Pancreas (tissue), 10 donors: ENCODE measurements around the gene MARCHF9. TPM values are rescaled to one million over a fixed set of nuclear protein-coding genes. Genes with fewer than 3 reads are reported as not detected.
"Not testable (repeated sequence)": the region's sequence is repeated elsewhere in the genome, so short reads cannot be mapped to it uniquely, and the experiment has no call there.

Experiments used
- ATAC-seq, 4 donors: fragments of 200-7000 bp; cut with Tn5 transposase; one replicate each; pipeline versions ENCODE4 v1.8.0 to v1.9.1; 2020; ENCODE audit warnings: mild to moderate bottlenecking in 4 of 4, moderate library complexity in 4 of 4
- DNase-seq, 6 donors: peaks; one replicate each; pipeline ENCODE4 v3.0.0-alpha.2; 2020
- FAIRE-seq: peaks from 2 replicates; lab custom pipeline; 2012; peaks lifted over from hg19 to GRCh38; lab: Jason Lieb, UNC
- H3K27ac ChIP-seq, 4 donors: fragments of 200-600 bp; sonication (generic); 1 replicate in 3 of 4; 2 replicates in 1 of 4; pipeline versions ENCODE4 v1.5.0 to v1.8.0; 2020
- H3K27me3 ChIP-seq, 4 donors: fragments of 200-600 bp; one replicate each; pipeline ENCODE4 v1.8.0; 2021
- H3K36me3 ChIP-seq, 3 donors: fragments of 200-600 bp; sonication (generic) in 1 of 3; one replicate each; pipeline versions ENCODE4 v1.5.0 to v1.8.0; 2020 to 2021
- H3K4me1 ChIP-seq, 3 donors: fragments of 200-600 bp; one replicate each; pipeline ENCODE4 v1.8.0; 2021
- H3K4me3 ChIP-seq, 4 donors: fragments of 200-600 bp; sonication (generic) in 2 of 4; one replicate each; pipeline versions ENCODE4 v1.5.0 to v1.8.0; 2020 to 2021
- H3K9me3 ChIP-seq, 4 donors: fragments of 200-600 bp; one replicate each; pipeline ENCODE4 v1.8.0; 2021
- WGBS, 2 donors: extraction: QIAGEN DNeasy Blood & Tissue Kit; methylation state at CpG; one replicate each; pipeline ENCODE4 v1.1.7; 2013; 5-methylcytosine and 5-hydroxymethylcytosine counted together
- intact Hi-C, 3 donors: fragments of 100-400 bp; cut with DNase I; formaldehyde crosslinking; loops; one replicate each; pipeline versions ENCODE4 v1.11.1 to v1.14.2; 2022
- polyA plus RNA-seq, 2 donors: library from polyadenylated mRNA; stranded (reverse); fragments of 200-250 nt; gene quantifications; one replicate each; pipeline ENCODE4 v1.2.3, GENCODE V29; 2013
- total RNA-seq, 6 donors: library from RNA; stranded (reverse); fragmentation: NEBNext Ultra II Directional in 4 of 6; extraction: Animal tissue kit (Norgen Biotek cat#: 25700) in 4 of 6; gene quantifications; one replicate each; pipeline versions ENCODE4 v1.2.1 to v1.2.4, GENCODE V29; 2021 to 2023
- TF ChIP-seq, protein P1 (sequence below), 4 donors: fragments of 200-600 bp; sonication (generic) in 3 of 4; IDR thresholded peaks; one replicate each; pipeline versions ENCODE4 v1.5.0 to v1.8.0; 2021; ENCODE audit warnings: antibody characterized with exemption in 4 of 4
- donor health status: healthy with polysubstance abuse.
- donor health status: DM: no; HTN: no; CAD: no; lungs with moderate emphysema.
- donor health status: DM: no; HTN: no; CAD: no.
- donor health status: control.
- donor health status: control.
- donor health status: Bipolar disorder and iron deficiency.
- donor health status: DM: yes; HTN: yes; CAD: no.
- donor health status: DM: no; HTN: no; CAD: no.
- donor health status: DM: no; HTN: no; CAD: no.
- donor health status: DM: yes; HTN: yes; CAD: no.

MARCHF9 gene
- total and polyA plus RNA-seq, 8 donors, result 6.7 to 32.5 (median 8.0) TPM

DNA sequence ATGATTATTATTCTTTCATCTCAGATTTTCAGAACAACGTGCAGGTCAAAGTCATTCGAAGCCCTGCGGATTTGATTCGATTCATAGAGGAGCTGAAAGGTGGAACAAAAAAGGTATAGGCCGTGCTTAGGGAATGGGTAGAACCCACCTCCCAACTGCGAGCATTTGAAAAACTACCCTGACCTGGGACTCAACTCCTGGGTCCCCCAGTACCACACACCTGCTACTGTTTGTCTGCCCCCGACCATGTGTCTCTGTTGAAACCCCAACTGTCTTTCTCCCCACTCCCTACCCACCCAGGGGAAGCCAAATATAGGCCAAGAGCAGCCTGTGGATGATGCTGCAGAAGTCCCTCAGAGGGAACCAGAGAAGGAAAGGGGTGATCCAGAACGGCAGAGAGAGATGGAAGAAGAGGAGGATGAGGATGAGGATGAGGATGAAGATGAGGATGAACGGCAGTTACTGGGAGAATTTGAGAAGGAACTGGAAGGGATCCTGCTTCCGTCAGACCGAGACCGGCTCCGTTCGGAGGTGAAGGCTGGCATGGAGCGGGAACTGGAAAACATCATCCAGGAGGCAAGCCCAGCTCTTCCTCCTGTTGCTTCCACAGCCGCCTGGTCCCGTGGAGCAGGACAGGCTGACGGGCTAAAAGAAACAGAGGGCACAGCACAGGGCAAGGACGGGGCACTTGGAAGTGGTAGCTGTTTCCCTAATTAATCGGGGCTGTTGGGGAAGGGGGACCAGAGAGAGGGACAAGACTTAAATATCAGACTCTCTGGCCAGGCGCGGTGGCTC, 36.9 kb upstream of the MARCHF9 start:
- ATAC-seq, result no peak
- TF ChIP-seq, protein P1, sequence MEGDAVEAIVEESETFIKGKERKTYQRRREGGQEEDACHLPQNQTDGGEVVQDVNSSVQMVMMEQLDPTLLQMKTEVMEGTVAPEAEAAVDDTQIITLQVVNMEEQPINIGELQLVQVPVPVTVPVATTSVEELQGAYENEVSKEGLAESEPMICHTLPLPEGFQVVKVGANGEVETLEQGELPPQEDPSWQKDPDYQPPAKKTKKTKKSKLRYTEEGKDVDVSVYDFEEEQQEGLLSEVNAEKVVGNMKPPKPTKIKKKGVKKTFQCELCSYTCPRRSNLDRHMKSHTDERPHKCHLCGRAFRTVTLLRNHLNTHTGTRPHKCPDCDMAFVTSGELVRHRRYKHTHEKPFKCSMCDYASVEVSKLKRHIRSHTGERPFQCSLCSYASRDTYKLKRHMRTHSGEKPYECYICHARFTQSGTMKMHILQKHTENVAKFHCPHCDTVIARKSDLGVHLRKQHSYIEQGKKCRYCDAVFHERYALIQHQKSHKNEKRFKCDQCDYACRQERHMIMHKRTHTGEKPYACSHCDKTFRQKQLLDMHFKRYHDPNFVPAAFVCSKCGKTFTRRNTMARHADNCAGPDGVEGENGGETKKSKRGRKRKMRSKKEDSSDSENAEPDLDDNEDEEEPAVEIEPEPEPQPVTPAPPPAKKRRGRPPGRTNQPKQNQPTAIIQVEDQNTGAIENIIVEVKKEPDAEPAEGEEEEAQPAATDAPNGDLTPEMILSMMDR (IDR thresholded peaks at IDR 0.05), result no peak
- H3K4me3 ChIP-seq, result no peak overlapping the region
- H3K4me1 ChIP-seq, result no peaks in the 10 kb centered on the region
- no peak for DNase-seq
- H3K27me3 ChIP-seq, result no peaks in the 10 kb centered on the region
- no peaks in the 10 kb centered on the region for H3K9me3 ChIP-seq
- no peak overlapping the region for H3K27ac ChIP-seq
- intact Hi-C loops, result no loop called here
- FAIRE-seq, result no peak
- peaks cover 14 to 47% (median 28%) of the 10 kb centered on the region in 3 donors for H3K36me3 ChIP-seq
- 94 to 98% methylated on average over 22 of the region's 22 CpGs for WGBS, 2 donors

DNA sequence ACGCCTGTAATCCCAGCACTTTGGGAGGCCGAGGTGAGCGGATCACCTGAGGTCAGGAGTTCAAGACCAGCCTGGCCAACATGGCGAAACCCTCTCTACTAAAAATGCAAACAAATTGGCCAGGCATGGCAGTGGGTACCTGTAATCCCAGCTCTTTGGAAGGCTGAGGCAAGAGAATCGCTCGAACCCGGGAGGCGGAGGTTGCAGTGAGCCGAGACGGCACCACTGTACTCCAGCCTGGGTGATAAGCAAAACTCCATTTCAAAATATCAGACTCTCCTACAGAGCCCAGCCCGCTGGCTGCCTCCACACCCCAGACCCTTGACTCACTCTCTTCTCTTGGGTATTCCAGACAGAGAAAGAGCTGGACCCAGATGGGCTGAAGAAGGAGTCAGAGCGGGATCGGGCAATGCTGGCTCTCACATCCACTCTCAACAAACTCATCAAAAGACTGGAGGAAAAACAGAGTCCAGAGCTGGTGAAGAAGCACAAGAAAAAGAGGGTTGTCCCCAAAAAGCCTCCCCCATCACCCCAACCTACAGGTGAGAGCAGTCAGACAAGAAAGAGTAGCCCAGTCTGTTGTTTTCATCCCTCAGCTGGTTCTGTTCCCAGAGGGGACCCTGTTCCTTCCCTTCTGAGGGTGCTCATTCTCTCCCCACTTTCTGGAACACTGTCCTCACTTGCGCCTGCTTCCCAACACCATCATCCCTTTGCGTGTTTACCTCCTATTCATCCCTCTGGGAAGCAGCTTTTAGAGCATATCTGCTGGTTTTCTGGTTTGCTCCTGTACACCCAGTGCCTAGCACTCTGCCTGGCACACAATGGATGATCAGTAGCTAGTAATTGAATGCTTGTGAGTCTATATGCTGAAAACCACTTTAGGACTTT, 36.0 kb upstream of the MARCHF9 start:
- intact Hi-C loops, result no loop called here
- TF ChIP-seq, protein P1 (IDR thresholded peaks at IDR 0.05), result no peak
- Histone ChIP-seq H3K36me3 (peaks cover 14 to 47% (median 28%) of the 10 kb centered on the region in 3 donors), H3K4me3 (no peak overlapping the region), H3K27me3 (no peaks in the 10 kb centered on the region), H3K27ac (no peak overlapping the region), H3K9me3 (no peaks in the 10 kb centered on the region), H3K4me1 (no peaks in the 10 kb centered on the region)
- FAIRE-seq, result no peak
- WGBS, 2 donors, result 97 to 98% methylated on average over 15 of the region's 15 CpGs
- no peak for DNase-seq
- ATAC-seq, result no peak

DNA sequence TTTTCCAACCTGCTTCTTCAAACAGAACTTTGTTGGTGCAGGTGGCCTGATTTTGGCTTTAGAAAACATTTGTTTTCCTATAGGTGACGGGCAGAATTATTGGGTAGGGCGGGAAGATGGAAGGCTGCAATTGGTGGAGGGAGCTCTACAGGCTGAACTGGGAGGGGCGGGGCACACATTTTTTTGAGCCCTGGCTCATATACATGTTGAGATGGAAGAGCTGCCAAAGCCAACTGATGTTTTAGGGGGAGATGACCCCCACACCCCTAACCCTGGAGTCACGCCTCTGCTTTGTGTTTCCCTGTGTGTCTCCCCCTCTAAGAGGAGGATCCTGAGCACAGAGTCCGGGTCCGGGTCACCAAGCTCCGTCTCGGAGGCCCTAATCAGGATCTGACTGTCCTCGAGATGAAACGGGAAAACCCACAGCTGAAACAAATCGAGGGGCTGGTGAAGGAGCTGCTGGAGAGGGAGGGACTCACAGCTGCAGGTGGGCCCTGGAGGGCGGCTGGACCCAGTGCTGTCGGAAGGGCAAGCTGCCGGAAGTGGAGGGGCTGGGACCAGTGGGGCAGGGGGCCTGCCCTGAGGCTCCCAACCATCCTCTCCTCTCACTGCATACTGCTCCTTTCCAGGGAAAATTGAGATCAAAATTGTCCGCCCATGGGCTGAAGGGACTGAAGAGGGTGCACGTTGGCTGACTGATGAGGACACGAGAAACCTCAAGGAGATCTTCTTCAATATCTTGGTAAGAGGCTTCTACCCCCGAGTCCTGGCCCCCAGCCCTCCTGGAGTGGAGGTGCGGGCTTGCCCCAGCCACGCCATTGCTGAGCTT, 34.9 kb upstream of the MARCHF9 start:
- H3K27me3 ChIP-seq, result no peaks in the 10 kb centered on the region
- intact Hi-C loops, result no loop called here
- H3K9me3 ChIP-seq, result no peaks in the 10 kb centered on the region
- H3K4me3 ChIP-seq, result no peak overlapping the region
- 89 to 91% methylated on average over 20 of the region's 20 CpGs for WGBS, 2 donors
- ATAC-seq (no peak), FAIRE-seq (no peak), DNase-seq (no peak)
- peaks cover 14 to 47% (median 28%) of the 10 kb centered on the region in 3 donors for H3K36me3 ChIP-seq
- TF ChIP-seq, protein P1 (IDR thresholded peaks at IDR 0.05), result no peak
- no peak overlapping the region for H3K27ac ChIP-seq
- no peaks in the 10 kb centered on the region for H3K4me1 ChIP-seq

DNA sequence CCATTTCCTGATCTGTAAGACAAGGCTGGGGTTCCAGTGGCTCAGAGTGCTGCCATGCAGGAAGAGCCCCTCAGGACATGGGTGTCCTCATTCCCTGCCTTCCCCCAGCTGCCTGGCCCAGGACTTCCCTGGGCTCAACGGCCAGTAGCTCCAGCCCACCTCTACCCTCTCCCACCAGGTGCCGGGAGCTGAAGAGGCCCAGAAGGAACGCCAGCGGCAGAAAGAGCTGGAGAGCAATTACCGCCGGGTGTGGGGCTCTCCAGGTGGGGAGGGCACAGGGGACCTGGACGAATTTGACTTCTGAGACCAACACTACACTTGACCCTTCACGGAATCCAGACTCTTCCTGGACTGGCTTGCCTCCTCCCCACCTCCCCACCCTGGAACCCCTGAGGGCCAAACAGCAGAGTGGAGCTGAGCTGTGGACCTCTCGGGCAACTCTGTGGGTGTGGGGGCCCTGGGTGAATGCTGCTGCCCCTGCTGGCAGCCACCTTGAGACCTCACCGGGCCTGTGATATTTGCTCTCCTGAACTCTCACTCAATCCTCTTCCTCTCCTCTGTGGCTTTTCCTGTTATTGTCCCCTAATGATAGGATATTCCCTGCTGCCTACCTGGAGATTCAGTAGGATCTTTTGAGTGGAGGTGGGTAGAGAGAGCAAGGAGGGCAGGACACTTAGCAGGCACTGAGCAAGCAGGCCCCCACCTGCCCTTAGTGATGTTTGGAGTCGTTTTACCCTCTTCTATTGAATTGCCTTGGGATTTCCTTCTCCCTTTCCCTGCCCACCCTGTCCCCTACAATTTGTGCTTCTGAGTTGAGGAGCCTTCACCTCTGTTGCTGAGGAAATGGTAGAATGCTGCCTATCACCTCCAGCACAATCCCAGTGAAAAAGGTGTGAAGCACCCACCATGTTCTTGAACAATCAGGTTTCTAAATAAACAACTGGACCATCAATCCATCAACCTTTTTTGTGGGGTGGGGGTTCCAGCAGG, 34.0 kb upstream of the MARCHF9 start:
- Histone ChIP-seq H3K27me3 (no peaks in the 10 kb centered on the region), H3K4me3 (no peak overlapping the region), H3K4me1 (no peaks in the 10 kb centered on the region), H3K36me3 (peaks cover 14 to 46% (median 28%) of the 10 kb centered on the region in 3 donors), H3K9me3 (no peaks in the 10 kb centered on the region), H3K27ac (no peak overlapping the region)
- ATAC-seq, result no peak
- TF ChIP-seq, protein P1 (IDR thresholded peaks at IDR 0.05), result no peak
- FAIRE-seq, result no peak
- intact Hi-C loops, result no loop called here
- WGBS, 2 donors, result 81 to 87% methylated on average over 11 of the region's 11 CpGs
- no peak for DNase-seq

DNA sequence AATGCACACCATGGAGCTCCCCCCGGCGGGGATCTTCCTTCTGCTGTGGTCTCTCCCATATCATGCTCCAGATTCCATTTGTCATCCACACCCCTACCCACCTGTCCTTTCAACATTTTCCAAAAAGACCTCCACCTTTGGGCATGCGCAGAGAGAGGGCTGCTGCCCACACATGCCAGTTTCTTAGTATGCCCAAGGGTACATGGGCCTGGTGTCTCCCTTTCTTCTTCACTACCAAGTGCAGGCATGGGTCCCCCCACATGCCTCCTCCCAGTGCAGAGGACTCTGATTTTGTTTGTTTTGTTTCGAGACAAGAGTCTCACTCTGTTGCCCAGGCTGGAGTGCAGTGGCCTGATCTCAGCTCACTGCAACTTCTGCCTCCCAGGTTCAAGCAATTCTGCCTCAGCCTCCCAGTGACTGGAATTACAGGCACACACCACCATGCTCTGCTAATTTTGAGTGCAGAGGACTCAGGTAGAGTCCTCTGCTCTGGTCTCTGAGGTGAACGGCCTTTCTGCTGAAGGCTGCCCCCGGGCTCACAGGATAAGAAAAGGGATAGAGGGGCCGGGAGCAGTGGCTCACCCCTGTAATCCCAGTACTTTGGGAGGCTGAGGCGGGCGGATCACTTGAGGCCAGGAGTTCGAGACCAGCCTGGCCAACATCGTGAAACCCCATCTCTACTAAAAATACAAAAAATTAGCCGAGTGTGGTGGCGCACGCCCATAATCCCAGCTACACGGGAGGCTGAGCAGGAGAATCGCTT, 32.9 kb upstream of the MARCHF9 start:
- H3K4me1 ChIP-seq, DNase-seq, H3K9me3 ChIP-seq, H3K27me3 ChIP-seq, FAIRE-seq, intact Hi-C loops, ATAC-seq, H3K4me3 ChIP-seq, H3K27ac ChIP-seq: not testable (repeated sequence)
- H3K36me3 ChIP-seq, result peaks cover 10 to 35% (median 26%) of the 10 kb centered on the region in 3 donors
- 92 to 97% methylated on average over 16 of the region's 16 CpGs for WGBS, 2 donors
